ENCODE data around the gene MCU.
"Not testable (repeated sequence)": the region's sequence is repeated elsewhere in the genome, so short reads cannot be mapped to it uniquely, and the experiment has no call there.

Gene MCU

DNA sequence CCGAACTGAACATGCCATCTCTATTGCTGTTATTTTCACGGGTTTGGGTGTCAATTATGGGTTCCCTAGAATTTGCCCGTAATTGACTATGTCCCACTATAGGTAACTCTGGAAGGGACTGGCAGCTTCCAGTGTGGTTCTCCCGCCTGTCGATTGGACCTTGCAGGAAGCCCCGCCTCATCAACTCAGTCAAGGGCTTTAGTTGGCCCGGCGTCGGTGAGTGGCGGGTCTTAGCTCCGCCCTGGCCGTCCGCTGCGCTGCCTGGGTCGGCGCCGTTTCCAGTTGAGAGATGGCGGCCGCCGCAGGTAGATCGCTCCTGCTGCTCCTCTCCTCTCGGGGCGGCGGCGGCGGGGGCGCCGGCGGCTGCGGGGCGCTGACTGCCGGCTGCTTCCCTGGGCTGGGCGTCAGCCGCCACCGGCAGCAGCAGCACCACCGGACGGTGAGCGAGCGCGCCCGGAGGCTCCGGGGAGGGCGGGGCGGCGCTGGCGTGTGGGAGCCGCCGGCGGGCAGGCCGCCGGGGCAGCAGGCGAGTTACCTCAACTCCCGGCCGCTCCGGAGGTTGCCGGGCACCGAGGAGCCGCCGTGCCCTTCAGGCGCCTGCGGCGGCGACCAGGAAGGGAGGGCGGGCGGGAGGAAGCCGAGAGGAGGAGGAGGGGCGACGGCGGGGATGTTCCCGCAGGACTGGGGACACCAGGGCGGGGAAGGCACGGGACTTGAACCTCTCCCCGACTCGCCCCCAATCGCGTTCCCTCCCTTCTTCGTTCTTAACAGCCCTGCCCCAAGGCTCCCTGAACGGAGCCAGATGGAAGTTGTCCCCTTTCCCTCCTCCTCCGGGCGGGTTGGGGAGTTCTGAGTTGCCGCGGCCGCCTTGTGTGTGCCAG lies at the start of gene MCU:
TSS of gene MCU (plus strand) at position 281 of the 881 bp plus-strand sequence. CDS start at position 290, 9 bp downstream.
- in situ Hi-C loops (cut with MboI; ENCODE audit: low sequenced_read_pairs, unreplicated experiment), result no loop called here
- DNase-seq (ENCODE audit: low spot score), result peak; percentile 93
- TF ChIP-seq CTCF (IDR thresholded peaks at IDR 0.05; ENCODE audit: borderline replicate concordance, control extremely low read depth, extremely low read depth, insufficient read depth, missing control alignments), result no peak

DNA sequence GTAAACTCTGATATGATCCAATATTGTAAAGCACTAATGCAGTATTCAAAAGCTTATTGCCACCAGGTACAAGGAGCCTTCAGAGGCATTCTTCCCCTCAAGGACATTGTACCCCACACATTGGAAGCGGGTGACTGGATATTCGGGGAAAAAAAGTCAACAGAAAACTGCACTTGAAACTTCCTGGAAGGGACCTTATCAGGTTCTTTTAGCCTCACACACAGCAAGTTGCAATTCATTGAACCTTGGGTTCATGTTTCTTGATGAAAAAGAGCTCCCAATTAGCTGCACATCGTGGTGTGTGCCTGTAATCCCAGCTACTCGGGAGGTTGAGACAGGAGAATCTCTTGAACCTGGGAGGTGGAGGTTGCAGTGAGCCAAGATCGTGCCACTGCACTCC lies 49.6 kb upstream of the MCU start:
- no peak for TF ChIP-seq CTCF (IDR thresholded peaks at IDR 0.05; ENCODE audit: borderline replicate concordance, control extremely low read depth, extremely low read depth, insufficient read depth, missing control alignments)
- in situ Hi-C loops (cut with MboI; ENCODE audit: low sequenced_read_pairs, unreplicated experiment), result no loop called here
- DNase-seq (ENCODE audit: low spot score), result no peak

DNA sequence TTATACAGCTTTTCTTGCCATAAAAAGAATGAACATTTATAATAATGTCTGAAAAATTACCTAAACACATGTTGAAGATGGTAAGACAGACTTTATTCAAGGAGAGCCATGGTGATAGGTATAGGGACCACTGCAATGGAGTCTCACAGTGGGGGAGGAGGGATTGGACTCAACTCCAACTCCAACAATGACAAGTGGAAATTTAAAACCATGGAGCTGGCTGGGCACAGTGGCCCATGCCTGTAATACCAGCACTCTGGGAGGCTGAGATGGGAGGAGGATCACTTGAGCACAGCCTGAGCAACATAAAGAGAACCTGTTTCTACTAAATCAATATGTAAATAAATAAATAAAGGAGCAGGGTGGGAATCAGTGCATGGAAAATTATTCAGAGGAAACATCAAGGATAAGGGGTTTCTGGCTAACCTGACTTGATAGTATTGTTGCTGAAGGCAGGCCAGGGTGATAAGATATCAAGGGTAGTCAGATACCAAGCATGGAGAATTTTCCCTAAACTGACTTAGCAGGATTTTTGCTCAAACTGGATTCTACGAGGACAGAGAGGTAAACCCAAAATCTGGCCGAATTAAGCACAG lies 46.6 kb upstream of the MCU start:
- no peak for TF ChIP-seq CTCF (IDR thresholded peaks at IDR 0.05; ENCODE audit: borderline replicate concordance, control extremely low read depth, extremely low read depth, insufficient read depth, missing control alignments)
- DNase-seq (ENCODE audit: low spot score), result no peak
- in situ Hi-C loops (cut with MboI; ENCODE audit: low sequenced_read_pairs, unreplicated experiment), result no loop called here

DNA sequence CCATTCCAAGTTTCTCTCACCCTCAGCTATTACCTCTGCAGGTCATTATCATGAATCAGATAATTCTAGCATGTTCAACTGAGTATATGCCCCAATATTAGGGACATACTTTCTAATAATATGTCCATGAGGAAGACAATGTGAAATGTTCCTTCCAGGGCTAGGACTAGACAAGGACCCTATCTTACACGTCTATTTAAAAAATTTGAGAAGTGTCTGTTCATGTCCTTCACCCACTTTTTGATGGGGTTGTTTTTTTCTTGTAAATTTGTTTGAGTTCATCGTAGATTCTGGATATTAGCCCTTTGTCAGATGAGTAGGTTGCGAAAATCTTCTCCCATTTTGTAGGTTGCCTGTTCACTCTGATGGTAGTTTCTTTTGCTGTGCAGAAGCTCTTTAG lies 45.0 kb upstream of the MCU start:
- DNase-seq (ENCODE audit: low spot score); in situ Hi-C loops (cut with MboI; ENCODE audit: low sequenced_read_pairs, unreplicated experiment): not testable (repeated sequence)

DNA sequence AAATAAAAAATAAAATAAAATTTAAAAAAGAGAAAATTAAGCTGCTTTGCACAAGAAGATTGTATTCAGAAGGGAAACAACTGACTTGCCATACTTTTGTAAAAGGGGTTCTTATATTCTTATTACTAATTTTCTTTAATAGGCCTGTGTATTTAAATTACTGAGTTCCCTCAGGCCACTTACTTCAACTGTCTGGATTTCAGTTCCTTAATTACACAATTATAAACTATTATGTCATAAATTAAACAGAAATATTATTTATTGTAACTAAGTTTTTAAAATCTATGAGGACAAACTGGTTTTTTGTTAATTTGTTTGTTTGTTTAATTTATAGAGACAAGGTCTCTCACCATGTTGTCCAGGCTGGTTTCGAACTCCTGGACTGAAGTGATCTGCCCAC lies 43.6 kb upstream of the MCU start:
- no peak for TF ChIP-seq CTCF (IDR thresholded peaks at IDR 0.05; ENCODE audit: borderline replicate concordance, control extremely low read depth, extremely low read depth, insufficient read depth, missing control alignments)
- in situ Hi-C loops (cut with MboI; ENCODE audit: low sequenced_read_pairs, unreplicated experiment), result no loop called here
- no peak for DNase-seq (ENCODE audit: low spot score)

GRCh38 chr10:72649291-72649690 lies 42.7 kb upstream of the MCU start:
- in situ Hi-C loops (cut with MboI; ENCODE audit: low sequenced_read_pairs, unreplicated experiment), result no loop called here
- TF ChIP-seq CTCF (IDR thresholded peaks at IDR 0.05; ENCODE audit: borderline replicate concordance, control extremely low read depth, extremely low read depth, insufficient read depth, missing control alignments), result no peak
- no peak for DNase-seq (ENCODE audit: low spot score)

All from GM13976 (cell line).